Dermis blood vessel endothelial cell (primary cell): Measurements from ENCODE around the gene CCDC80. TPM values are rescaled to one million over a fixed set of nuclear protein-coding genes. Genes with fewer than 3 reads are reported as not detected.

Experiments
- DNase-seq: peaks from one replicate; pipeline ENCODE4 v3.0.0; 2010
- total RNA-seq: library from RNA; depleted of rRNA; stranded (reverse); fragments of >200 nt; gene quantifications from 2 replicates; pipeline ENCODE4 v1.2.3, GENCODE V29; 2014

The CCDC80 gene, protein sequence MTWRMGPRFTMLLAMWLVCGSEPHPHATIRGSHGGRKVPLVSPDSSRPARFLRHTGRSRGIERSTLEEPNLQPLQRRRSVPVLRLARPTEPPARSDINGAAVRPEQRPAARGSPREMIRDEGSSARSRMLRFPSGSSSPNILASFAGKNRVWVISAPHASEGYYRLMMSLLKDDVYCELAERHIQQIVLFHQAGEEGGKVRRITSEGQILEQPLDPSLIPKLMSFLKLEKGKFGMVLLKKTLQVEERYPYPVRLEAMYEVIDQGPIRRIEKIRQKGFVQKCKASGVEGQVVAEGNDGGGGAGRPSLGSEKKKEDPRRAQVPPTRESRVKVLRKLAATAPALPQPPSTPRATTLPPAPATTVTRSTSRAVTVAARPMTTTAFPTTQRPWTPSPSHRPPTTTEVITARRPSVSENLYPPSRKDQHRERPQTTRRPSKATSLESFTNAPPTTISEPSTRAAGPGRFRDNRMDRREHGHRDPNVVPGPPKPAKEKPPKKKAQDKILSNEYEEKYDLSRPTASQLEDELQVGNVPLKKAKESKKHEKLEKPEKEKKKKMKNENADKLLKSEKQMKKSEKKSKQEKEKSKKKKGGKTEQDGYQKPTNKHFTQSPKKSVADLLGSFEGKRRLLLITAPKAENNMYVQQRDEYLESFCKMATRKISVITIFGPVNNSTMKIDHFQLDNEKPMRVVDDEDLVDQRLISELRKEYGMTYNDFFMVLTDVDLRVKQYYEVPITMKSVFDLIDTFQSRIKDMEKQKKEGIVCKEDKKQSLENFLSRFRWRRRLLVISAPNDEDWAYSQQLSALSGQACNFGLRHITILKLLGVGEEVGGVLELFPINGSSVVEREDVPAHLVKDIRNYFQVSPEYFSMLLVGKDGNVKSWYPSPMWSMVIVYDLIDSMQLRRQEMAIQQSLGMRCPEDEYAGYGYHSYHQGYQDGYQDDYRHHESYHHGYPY
- 8.5 and 24.3 TPM in 2 replicates for total RNA-seq

DNA sequence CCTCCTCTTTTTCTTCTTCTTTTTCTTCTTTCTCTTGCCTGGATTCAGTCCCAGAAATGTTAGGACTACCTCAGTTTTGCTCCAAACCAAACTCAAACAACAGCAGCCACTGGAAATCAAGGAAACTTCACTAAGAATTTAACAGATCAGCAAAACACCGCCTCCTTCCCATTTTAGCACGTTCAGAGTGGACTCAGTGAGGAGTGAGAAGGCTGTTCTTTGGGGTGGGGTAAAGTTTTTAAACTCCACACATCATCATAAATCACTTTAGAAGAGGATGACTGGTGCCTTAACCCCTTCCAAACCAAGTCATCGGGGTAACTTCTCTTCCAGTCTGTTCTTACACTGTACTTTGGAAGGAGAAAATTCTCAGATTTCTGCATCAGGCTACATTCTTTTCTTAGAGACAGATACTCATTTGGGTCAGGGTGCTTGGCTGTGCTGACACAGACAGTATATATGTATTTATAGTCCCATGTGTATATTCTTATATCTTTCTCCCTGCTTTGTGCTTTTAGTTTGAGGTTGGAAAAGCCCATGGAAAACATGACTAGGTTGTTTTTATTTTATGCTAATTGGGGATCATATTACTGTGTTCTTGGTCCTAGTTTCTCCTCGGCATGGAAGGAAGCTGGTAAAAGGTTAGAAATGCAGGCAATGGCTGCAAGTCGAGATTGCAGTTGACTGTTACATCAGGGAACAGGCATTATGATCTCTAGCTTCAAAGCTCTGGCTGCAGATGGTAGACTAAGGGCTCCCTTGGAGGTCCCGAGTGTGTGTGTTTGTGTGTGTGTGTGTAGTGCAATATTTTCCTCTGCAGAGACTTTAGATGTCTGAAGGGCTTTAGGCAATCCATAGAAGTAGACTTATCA, at the start of gene CCDC80:
TSS of gene CCDC80 (minus strand) at position 214 of the 872 bp plus-strand sequence. CDS start 1,238 bp downstream, outside the sequence.
- peak; percentile 77 for DNase-seq

DNA sequence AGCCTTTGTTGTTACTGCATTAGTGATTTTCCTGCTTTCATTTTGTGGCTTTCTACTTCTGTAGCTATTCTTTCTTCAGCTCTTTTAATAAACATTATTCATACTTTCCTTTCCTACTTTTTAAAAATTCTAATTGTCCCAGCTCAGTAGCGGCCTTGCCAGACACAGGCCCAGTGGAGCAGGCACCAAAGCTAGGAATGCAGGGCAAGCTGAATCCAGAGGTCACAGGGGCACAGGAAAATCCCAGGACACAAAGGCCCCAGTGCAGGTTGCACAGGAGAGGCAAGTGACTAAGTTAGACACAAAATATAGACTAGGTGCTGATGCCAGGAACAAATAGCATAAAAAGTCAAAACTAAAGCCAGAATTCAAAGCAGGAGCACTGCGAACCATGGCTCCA, 49.0 kb upstream of the CCDC80 start:
- no peak for DNase-seq

DNA sequence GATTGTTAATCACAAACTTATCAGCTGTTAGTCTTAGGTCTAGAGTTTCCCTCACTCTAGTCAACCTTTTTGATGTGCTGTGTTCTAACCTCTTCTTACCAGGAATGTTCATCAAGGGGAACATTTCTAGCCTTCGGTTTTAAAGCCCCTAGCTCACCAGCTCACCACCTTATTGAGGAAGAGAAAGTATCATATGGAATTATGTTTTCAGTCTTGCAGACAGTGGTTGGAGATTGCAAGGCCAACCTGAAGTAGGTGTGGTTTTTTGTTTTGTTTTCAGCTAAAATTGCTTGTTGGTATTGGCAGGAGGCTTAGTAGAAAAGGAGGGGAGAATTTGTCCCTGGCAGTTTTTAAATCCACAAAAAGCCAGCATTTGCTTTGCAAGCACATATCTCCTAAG, 48.4 kb upstream of the CCDC80 start:
- DNase-seq = no peak

DNA sequence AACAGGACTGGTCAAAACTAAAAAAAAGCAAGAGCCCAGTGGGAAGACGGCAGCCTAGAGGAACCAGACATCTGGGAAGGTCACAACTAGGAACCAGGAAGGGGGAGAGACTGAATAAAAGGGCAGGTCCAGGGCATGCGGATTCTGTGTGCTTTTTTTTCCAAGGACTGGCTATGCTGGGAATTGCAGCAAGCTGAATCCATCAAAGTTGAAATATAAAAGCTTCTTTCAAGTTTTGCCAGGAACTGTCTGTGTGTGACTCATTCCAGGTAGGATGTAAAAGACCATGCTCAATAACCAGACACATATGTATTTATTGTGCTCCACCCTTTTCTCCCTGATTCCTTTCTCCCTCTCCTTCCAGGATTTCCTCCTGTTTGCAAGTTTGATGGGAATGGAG, 47.9 kb upstream of the CCDC80 start:
- DNase-seq = no peak

DNA sequence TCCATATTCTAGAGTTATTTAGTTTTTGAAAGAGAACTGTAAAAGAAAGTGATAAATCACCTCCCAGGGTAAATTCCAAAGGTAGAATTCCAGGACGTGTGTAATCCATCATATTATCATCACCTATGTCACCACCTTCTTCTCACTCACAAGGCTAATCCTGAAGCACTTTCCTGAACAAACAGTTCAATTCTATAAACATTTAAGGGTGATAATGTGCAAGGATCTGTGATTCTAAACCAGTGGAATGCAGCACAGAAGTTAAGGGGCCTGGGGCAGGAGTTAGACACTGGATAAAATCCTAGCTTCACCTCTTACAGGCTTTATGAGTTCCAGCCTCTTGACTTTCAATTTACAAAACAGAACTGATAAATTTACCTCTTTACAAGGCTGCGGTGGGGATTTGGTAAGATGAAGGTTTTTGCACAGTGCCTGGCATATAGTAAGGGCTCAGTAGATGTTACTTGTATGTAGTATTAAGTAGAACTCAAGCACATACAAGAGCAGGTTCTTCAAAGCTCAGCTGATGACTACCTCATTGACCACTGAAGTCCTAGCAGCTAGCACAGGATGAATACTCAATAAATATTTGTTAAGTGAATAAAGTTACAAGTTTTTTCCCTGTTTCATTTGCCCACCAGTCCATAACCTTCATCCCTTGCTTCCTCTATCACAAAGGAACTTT, 47.3 kb upstream of the CCDC80 start:
- DNase-seq = no peak

DNA sequence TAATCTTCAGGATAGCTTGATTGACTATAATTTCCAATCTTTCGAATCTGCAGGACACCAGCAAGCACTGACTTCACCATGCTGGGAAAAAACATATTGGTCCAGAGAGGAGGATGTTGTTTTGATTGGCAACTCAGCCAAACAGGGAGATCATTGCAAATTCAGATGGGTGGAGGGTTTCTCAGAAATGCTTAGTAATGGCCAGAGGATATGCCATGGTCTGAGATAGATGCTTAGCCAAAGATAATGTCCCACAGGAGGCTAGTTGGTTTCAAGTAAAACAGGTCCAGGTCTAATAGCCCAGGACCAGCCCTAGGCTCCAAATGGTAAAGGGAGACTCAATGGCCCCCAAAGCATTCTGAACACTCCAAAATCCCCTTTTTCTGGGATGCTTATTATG, 46.7 kb upstream of the CCDC80 start:
- no peak for DNase-seq

DNA sequence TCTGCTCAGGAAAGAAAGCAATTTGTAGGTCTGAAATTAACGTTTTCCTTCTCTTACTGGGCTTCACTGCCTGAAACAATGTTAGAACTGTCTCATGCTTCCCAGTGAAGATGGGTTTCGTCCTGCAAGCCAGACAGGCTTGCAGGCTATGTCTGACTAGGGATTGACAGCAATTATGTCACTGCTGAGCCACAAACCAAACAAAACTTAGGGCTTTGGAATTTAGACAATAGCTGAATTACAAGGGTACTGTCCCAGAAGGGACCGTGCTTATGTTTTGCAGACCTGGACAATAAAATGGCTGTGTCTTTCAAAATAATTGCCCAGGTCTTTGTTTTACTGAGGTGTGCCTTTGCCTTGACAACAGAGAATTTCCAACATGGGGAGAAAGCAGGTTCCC, 46.3 kb upstream of the CCDC80 start:
- DNase-seq = no peak

DNA sequence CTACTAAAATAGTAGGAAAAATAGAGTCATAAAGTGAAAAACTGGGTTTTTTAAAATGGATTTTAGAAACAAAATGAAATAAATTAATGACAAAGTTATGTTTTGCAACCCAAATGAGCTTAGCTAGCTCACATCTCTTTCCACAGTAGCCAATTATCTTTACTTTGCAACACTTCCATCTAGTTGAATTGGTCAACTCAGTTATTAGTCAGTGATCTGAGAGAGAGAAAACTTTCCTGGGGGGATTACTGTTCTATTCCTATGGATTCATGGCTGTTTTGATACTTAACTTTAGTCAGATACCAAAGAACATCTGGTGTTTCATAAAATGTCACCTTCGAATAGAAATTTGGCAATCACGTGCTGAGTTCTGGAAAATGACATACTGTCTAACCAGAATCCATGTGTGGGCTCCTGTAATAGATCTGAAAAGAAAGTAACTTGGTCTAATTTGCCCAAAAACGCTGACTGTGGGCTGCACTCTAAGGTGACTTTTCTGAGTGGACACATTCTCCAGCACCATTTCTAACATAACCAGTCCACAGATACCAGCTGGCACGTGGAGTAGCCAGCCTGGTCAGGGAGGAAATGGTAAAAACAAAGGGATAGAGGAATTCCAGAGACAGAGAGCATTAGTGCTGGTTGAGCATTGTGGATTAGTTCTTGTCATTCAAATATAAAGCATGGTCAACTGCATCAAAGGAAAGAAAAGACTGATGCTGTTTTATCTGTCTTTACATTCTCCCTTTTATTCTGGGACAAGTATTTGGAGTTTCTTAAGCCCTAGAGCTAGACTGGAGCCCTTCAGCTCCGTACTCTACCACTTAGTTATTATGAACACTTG, 45.2 kb upstream of the CCDC80 start:
- no peak for DNase-seq

DNA sequence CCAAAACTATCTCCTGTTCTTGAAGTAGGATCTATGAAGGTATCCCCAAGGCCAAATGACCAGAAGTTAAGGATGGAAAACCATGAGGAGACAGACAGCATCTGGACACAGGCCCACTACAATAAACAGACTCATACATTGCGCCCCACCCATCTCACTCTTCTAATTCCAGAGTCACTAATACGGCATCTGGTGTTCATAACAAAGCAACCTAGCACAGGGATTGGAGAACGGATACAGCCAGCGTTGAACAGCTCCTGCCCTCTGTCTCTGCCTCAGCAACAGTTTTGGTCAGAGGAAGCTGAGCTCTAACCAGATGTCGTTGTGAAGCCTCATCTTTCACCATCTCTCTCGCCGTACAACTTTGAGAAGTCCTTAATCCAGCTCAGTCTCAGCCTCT, 44.5 kb upstream of the CCDC80 start:
- DNase-seq = no peak

DNA sequence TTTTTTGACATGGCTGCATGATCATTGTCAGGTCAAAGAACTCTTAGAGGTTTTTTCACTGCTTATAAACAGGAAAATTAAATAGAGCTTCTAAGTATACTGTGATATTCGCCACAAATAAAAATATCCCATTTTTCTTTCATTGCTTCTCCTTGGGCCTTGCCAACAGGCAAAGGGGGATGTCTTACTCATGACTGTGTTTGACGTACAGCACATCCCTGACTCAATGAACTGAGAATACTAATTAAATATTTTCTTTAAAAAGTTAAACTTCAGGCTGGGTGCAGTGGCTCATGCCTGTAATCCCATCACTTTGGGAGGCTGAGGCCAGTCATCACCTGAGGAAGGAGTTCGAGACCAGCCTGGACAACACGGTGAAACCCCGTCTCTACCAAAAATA, 41.4 kb upstream of the CCDC80 start:
- DNase-seq = no peak

DNA sequence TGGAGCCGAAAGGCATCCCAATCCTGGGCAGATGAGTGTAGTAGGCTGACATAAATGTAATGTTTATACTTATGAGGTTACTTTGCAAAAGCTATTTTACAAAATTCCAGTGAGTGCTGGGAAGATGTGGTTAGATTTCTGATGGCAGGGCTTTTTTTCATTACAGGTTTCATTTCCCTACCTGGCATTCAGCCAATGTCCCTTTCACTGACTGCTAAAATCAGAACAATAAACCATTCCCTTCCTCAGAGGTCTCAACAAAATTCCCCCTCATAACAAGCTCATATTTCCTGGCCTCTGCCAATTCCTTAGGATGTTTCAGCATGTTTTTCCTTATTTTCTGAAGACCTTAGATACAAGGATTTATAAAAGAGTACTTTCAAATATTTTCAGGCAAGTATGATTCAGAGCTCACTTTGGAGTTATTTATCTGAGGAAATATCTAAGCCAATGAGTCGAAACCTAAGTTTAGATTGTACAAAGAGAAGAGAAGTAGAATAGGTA, 40.9 kb upstream of the CCDC80 start:
- DNase-seq = peak; percentile 68

DNA sequence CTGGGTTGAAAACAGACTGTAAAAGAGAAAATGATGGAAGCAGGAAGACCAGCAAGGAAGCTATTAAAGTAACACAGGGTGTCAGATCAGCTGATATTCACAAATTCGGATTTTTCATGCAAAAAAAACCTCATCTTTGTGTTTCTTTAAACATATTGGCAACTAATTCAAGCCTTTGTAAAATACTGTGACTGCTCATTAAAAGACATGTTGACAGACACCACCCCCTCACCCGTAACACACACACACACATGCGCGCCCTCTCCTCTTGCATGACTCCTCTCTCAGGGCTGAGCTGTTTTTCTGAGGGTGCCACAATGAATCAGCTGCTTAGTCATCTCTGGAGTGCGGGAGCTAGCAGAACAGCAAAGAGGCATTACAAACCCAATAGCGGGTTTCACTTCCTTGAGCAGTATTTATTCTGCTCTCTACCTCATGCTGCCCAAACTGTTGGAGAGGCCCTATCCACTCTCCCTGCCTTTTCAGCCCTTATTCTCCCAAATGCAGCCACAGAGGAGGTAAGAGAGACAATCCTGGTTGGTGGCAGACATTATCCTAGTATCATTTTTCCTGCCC, 35.8 kb upstream of the CCDC80 start:
- DNase-seq = peak; percentile 81

DNA sequence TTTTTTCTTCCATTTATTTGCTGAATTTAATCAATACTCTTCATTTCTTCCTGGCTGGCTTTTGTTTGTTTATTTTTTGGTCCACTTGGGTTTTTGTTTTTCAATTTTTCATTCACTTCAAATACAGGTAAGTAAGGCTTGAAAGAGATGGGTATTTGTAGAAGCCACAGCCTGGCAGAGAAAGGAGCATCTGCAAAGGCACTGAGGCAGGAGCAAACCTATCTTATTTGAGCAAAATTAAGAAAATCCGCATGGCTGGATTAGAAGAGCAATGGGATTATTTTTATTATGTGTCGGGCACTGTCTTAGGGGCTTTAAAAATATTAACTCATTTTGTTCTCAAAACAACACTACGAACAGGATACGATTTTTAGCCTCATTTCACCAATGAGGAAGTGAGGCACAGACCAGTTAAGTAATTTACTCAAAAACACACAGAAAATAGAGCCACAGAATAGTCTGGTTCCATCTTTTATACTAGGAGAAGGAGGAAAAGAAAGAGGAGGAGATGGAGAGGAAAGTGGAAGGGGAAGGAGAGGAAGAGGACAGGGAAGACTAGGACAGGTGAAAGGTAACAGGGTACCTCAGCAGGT, 35.1 kb upstream of the CCDC80 start:
- no peak for DNase-seq

DNA sequence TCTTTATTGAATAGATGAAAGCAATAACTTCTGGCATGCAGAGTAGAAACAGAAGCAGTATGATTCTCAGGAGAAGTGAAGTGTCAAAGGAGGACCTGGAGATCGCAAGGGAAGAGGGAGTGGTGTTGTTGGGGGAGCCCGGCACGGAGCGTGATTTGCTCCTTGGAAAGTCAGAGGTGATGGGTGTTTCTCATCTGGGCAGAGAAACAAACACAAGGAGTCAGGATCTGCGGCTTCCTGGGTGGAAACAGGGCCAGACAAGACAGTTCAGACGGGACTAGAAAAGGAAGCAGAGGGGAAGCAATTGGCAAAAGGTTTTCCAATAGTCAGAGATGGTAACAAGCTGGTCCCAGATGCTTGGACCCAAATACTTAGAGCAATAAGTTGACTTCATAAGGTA, 34.4 kb upstream of the CCDC80 start:
- no peak for DNase-seq

DNA sequence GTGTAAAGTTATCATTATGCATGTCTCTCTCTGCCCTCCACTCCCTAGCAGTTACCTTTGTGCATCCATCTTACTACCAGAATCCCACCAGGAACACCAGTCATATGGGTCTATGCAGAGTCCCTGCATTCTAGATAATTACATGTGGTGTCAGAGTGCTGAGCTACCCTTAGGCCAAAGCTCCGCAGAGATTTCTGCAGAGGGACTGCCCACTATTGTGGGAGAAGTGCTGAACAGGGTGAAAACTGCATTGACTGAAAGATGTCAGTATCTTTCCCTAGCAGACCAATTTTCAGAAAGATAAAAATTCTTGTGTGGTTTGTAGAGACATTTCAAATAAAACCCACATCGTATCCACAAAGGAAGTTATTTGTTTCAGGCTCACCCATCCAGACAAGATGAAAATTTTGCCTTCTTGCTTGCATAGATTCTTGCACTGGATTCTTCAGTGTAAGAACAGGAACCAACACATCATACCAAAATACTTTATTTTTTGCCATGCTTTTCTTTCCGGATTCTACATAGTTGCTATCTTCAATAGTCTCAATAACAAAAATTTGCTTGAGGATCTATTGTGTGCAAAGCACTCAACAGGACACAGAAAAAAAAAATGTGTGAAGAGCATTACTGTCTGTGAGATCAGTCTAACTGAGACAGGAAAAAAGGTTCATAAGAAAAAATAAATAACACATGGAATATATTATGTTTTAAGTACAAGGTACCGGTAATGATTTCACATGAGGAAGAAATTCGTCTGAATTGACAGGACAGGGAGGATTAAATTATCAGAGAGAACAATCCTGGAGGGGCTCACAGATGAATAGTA, 32.0 kb upstream of the CCDC80 start:
- no peak for DNase-seq

DNA sequence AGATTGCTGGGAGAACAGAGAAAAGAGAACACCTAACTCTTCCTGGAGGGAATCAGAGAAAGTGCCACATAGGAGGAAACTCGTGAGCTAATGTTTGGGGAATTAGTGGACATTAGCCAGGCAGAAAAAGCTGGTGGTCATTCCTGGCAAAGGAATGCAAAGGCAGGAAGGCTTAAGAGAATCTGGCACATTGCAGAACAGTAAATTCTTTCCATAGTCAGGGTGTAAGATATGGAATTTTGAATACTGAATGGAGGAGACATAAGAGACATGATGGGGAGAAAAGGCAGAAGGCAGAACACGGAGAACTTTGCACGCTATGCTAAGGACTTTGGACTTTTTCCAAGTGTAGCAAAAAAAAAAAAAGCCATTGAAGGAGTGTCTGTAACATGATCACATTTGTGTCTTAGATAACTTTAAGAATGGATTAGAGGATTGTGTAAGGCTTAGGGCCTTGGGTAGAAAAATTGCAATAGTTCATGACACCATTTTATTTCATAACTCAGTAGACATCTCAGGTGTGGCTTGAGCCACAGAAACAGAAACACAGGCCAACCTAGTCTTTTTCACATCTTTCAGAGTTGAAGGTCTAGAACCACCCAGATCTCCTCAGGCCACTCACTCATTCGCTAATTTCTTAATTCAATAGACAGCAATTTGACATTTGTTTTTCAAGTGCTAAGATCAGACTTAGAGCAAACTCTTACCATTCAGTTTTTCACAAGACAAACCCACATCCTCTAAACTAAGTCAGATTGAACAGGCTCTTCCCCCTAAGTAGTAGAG, 31.2 kb upstream of the CCDC80 start:
- DNase-seq = peak; percentile 36

DNA sequence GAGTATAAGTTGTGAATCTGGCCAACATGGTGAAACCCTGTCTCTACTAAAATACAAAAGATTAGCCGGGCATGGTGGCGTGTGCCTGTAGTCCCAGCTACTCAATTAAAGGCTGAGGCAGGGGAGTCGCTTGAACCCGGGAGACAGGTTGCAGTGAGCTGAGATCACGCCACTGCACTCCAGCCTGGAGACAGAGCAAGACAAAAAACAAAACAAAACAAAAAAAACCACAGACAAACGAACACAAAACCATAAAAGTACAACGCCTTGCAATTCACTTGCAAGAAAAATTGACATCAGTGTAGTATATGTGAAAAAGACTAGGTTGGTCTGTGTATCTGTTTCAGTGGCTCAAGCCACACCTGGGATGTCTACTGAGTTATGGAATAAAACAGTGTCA, 29.9 kb upstream of the CCDC80 start:
- DNase-seq = no peak

DNA sequence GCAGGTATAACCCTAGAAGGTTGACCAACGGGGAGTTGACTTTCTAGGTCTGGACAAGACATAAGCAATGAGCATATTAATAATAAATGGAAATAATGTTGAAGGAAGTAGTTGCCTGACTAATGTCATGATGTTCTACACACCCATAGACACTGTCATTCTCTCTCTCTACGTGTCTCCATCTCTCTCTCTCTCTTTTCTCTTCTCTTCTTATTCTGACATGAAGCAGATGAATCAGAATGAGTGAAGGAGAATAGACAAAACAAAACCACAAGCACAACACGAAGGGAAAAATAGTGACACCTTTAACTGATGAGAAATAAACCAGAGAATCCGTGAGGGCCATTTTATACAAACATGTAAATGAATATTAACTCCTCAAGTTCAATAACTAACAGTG, 26.7 kb upstream of the CCDC80 start:
- no peak for DNase-seq
